GM04503 (cell line): ENCODE data around the gene TRIM65.
"Not testable (repeated sequence)": the region's sequence is repeated elsewhere in the genome, so short reads cannot be mapped to it uniquely, and the experiment has no call there.

Experiments
- DNase-seq: peaks from one replicate; pipeline ENCODE4 v3.0.0-alpha.2; 2012; ENCODE audit warnings: low read depth

TRIM65 gene

DNA sequence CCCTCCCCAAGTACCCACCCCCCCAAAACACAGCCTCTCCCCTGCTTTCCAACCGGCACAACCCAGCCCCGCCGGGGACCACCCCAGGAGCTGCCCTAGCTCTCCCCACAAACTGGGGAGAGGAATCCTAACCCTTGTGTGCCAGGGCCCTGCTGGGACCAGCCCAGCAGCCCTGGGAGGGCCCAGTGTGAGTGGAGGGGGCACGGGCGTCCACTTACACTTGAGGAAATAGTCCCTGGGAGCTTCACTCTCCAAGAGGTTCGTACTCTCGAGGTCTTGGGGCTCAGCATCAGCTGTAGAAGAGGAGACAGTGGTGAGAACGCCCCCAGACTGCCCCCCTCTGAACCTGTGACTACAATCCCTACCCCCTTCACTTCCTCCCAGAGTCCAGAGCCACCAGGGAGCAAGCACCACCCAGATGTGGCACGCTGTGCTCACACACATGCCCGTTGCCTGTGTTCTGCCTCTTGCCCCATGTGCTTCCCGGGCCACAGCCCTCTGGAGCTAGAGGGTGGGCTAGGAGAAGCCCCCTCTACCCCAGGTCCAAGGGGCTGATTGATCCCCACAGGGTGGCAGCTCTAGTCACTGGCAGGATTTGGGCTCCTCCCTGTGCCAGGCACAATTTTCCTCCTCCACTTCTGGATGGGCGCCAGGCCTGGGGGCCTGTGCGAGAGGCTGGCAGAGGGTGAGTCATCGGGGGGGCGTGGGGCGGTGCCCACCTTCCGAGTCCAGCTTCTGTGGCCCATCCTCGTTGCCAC, 21.4 kb downstream of the TRIM65 start:
- DNase-seq, result no peak

DNA sequence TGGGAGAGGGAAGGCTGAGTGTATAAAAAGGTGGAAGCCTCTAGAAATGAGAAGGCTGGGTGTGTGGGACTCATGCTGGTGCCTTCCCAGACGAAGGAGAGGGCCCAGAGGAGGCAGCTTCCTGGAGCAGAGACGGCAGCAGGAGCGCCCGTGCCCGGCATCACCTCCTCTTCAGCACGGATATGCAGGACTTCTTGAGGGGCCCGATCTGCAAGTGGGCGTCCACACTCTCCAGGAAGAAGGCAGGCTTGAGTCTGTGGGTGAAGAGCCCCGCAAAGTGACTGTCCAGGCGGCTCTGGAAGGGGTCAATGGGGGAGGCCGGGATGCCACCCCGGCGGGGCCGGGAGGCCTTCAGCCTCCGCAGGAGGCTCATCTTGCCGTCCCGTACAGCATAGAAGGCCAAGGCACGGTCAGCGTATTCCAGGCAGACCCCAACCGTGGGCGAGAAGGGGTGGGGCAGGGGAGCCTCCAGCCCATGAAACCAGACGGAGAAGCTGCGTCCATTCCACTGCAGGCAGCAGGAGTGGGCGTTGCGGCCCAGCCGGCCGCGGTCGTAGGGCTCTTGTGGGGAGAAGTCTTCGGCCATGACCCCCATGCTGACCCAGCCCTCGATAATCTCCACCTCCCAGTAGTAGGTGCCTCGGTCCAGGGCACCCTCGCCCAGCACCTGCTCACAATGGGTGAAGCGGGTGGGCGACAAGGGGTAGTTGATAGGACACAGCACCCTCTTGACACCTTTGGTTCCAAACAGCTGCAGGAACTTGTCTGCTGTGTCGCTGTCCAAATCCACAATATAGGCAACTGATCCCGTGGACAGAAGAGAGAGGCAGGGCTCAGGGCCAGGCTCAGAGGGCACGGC, 22.2 kb downstream of the TRIM65 start:
- no peak for DNase-seq

DNA sequence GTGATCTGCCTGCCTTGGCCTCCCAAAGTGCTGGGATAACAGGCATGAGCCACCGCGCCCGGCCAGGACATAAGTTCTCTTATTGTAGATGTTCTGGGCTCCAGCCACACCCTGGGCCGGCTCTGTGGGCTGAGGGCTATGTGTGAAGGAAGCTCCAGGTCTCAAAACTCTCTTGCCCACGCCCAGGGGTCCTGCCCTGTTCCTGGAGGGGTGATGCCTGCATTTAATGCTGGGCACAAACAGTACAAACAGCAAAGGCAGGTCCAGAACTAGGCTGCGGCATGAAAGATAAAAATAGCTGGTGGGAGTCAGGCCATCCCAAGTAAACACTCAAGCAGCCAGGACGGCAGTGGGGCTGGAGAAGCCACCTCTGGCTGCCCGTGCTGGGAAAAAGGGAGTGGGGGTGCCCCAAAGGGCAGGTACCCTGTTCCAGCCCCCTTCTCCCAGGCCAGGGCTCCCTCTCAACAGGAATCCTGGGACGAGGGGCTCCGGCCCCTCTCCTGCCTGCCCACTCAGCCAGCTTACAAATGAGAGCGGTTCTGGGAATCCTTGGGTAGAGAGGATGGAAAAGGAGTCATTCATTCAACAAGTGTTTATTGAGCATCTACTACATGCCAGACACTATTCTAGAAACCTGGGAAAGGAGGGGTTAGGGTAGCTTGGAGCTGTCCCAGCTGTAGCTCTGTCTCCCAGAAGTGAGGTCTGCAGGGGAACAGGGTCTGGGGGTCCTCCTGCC, 23.0 kb downstream of the TRIM65 start:
- no peak for DNase-seq

DNA sequence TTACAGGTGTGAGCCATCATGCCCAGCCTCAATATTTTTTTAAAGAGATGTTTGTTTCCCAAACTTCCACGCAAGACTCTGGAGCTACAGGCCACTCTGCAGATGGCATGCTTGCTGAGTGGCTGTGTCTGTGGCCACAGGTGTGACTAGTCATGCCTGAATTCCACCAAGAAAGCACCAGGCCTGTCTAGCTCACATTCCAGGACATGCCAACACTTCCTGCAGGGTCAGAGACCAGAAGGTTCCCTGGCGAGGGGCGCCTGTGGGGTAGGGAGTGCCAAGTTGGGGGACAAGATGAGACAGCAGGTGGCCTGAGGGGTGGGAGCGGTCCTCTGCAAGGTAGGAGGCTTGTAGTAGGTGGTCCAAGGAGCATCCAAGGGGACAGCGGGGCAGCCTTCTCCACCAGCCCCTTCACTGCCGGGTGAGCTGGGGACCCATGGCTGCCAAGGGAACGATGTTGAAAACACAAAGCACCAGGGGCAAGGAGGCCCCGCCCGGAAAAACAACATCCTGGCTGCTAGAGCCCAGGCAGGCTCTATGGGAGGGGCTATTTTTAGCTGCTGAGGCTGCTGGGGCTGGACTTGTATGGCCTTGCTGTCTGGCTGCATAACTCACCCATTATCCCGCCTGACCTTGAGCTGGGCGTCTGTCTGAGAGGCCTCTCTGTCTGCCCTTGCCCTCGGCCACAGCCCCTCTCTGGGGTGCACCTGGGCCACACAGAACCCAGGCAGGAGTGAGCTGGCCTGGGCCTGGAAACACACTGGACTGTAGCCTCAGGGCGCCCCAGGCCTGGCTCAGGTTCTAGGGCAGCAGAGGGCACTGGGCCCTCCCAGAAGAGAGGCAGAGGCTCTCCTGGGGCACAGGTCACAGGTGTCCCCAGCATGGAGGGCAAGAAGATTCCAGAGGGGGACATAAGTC, 24.1 kb downstream of the TRIM65 start:
- no peak for DNase-seq

DNA sequence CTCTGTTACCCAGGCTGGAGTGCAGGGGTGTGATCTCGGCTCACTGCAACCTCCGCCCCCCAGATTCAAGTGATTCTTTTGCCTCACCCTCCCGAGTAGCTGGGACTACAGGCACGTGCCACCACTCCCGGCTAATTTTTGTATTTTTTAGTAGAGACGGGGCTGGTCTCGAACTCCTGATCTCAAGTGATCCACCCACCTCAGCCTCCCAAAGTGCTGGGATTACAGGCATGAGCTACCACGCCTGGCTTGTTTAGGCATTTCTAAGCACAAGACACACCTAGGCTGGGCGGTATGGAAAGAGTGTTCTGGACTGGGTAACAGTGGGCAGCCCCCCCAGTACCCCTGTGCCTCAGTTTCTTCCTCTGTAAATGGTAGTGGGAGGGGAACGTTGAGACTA, 26.5 kb downstream of the TRIM65 start:
- not testable (repeated sequence) for DNase-seq

DNA sequence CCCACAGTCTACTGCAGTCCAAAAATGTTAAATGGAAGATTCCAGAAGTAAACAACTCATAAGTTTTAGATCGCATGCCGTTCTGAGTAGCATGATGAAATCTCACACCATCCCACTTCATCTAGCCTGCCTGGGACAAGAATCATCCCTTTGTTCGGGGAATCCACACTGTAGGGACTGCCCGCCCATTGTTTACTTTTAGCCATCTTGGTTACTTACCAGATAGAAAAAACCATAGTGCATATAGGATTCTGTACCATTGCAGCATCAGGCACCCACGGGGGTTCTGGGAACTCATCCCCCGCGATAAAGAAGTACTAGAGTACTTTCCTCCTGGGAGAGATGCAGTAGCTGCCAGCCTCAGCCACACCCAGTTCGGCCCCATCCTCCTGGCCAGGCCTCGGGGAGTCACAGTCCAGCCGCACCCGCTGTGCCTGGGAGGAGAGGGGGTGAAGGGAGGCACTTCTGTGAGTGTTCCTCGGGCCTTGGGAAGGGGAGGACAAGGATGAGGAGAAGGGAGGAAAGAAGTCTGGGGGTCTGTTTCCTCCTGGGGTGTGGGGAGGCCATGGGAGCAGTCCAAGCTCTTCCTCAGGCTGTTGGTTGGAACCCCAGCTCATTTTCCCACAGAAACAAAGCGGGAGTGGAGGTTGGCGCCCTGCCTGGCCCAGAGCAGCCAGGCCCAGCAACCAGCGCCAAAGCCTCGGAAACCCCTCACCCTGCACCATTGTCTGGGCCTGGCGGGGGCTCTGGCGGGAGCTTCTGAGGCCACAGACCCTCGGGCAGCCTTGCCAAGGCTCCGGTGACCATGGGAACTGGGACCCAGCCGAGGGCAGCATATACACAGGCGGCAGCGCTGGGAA, 27.2 kb downstream of the TRIM65 start:
- DNase-seq, result no peak

DNA sequence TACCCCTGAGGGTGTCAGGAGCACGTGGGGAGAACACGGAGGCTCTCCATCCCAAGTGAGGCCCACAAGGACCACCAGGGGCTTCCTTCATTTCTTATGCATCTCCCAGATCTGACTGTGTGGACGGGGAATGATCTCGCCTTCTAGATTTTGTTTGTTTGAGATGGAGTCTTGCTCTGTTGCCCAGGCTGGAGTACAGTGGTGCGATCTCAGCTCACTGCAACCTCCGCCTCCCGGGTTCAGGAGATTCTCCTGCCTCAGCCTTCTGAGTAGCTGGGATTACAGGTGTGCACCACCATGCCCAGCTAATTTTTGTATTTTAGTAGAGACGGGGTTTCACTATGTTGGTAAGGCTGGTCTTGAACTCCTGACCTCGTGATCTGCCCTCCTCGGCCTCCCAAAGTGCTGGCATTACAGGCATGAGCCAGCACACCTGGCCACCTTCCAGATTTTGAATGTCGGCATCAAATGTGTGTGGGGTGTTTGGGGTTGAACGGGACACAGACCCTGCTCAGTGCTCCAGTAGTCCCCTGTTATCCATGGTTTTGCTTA, 27.9 kb downstream of the TRIM65 start:
- not testable (repeated sequence) for DNase-seq

DNA sequence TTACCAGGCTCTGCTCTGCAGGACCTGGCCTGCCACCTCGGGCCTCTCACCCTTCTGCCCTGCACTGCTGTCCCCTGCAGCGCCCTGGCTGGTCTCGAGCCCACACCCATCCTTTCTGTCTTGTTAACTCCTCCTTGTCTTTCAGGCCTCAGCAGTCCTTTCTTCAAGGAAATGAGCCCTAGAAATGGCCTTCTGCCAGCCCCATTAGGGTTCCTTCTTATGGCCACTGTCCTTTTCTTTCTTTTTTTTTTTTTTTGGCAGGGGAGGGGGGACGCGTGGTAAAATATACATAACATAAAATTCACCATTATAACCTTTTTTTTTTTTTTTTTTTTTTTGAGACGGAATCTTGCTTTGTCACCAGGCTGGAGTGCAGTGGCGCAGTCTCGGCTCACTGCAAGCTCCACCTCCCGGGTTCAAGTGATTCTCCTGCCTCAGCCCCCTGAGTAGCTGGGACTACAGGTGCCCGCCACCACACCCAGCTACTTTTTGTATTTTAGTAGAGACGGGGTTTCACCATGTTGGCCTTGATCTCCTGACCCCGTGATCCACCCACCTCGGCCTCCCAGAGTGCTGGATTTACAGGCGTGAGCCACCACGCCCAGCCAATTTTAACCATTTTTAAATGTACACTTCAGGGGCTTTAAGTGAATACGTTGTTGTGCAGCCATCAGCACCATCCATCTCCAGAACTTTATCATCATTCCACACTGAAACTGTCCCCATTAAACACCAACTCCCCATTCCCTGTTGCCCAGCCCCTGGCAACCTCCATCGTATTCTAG, 31.2 kb downstream of the TRIM65 start:
- DNase-seq, result not testable (repeated sequence)

DNA sequence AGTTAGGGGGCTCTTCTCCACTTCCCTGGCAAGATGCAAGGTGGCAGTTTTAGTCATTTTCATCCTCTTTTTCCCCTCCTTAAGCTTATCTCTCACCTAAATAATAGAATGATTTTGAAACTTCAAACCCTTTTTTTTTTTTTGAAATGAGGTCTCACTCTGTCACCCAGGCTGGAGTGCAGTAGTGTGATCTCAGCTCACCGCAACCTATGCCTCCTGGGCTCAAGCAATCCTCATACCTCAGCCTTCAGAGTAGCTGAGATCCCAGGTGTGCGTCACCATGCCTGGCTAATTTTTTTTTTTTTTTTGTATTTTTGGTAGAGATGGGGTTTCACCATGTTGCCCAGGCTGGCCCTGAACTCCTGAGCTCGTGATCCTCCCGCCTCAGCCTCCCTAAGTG, 31.9 kb downstream of the TRIM65 start:
- DNase-seq, result not testable (repeated sequence)

DNA sequence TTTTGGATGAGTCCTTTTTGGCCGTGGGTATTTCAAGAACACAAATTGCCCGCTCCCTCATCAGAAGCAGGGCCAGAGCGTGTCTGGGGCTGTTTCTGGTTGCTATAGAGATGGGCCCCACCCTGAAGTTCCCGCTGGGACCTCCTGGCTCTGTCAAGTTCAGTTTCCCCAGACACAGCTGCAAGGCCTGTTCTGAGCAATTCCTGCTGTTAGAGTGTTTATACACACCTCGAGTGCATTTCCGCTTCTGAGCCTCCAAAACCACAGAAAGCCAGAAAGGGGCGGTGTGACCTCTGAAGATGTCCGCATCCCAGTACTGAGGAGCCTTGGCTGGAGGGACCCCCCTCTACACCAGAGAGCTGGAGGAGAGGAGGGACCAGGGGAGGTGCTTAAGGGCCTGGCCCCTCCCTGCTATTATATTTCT, 32.3 kb downstream of the TRIM65 start:
- DNase-seq, result no peak

DNA sequence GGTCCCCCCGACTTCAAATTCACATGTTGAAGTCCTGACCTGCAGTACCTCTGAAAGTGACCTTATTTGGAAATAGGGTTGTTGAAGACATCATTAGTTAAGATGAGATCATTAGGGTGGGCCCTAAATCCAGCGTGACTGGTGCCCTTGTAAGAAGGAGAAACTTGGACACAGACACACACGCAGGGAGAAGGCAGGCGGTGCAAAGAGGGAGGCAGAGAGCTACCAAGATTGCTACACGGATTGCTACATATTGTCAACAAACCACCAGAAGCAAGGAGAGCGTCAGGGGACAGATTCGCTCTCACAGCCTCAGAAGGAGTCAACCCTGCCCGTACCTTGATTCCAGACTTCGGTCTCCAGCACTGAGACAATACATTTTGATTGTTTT, 34.8 kb downstream of the TRIM65 start:
- DNase-seq, result no peak

DNA sequence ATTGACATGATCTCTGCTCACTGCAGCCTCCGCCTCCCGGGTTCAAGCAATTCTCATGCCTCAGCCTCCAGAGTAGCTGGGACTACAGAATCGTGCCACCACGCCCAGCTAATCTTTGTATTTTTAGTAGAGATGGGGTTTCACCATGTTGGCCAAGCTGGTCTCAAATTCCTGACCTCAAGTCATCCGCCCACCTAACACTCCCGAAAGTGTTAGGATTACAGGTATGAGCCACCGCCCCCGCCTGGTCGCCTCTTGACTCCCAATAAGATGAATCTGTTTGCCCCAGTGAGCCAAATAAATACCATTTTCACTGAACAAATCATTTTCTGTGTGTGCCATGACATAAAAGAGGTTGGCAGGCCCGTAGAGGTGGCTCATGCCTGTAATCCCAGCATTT, 37.4 kb downstream of the TRIM65 start:
- not testable (repeated sequence) for DNase-seq

DNA sequence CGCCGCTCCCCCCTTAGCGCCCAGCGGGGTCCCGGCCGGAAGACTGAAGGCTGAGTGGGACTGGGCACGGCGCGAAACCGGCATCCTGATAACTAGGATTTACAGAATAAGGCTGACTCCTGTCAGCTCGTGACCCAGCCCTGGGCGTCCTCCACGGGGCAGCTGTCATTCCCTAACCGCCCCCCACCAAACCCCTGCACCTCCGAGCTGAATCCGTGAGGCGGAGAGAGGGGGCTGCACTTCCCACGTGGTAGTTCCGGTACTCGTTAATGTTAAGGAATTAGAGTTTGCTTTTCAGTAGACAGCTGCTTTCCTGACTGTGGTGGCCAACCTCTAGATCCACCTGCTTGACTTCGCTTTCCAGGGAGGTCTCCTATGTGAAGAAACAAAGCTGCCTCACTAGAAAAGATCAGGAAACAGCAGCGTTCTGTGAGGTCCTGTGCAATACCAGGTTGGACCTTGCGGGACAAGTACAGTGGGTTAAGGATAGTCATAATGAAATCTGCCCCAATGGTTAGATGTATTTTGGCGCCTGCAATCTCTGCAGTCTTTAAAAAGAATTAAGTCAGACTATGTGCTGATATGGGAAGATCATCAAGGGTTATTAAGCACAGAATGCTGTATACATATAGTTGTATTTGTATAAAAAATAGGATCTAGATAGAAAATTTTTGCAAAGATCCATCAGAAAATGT, 40.5 kb downstream of the TRIM65 start:
- DNase-seq, result no peak

DNA sequence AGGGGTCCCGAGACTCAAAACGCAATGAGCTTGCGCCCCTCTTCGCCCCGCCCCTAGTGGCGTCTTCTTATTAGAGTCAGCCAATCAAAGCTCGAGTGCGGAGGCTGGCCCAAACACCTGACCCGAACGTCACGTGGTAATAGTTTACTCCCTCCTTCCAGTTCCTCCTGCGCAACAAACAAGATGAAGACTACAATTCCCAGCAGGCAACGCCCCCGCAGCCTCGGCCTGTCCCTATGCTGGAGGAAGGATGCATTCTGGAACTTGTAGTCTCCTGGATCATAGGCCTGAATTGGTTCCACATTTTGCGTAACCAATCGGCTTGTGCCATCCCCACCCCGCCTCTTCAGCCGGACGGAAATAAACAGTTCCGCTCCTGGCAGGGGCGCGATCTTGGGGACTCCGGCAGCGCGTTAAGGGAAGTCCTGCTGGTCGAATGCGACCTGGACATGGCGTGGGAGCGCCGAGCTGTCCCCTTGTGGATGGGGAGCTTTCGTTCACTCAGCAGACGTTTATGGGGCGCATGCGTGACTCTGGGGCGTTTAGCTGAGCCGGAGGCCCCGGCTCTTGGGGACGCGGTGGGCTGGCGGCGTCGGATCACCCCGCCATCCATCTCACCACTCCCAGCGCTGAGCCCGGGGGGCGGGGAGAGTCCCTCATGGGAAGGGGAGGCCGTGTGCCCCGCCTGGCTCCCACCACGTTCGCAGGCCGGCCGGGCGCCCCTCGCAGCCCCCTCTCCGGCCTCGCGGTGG, 41.3 kb downstream of the TRIM65 start, which contains the start of gene WBP2:
WBP2 (minus strand) TSS at position 26 of the 752 bp plus-strand sequence. CDS start 38 bp downstream, outside the sequence.
- DNase-seq, result peak; percentile 99

DNA sequence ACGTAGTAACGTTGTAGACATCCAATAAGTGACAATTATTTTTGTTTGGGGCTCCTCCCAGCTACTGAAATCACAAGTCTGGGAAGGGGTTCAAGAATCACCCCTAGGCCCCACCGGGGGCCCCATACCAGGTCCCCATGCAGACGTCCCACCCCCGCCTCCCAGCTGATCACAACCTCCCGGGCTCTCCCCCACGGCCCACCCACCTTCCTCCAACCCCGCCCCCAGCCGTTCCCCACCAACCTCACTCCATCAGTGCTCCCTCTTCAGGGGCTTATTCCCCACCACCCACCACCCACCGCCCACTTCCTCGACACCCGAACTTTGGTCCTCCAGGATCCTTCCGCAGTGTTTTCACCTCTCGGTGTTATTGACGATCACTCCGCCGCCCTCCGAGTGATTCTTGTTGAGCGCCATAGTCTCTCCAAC, 41.9 kb downstream of the TRIM65 start:
- DNase-seq, result no peak

DNA sequence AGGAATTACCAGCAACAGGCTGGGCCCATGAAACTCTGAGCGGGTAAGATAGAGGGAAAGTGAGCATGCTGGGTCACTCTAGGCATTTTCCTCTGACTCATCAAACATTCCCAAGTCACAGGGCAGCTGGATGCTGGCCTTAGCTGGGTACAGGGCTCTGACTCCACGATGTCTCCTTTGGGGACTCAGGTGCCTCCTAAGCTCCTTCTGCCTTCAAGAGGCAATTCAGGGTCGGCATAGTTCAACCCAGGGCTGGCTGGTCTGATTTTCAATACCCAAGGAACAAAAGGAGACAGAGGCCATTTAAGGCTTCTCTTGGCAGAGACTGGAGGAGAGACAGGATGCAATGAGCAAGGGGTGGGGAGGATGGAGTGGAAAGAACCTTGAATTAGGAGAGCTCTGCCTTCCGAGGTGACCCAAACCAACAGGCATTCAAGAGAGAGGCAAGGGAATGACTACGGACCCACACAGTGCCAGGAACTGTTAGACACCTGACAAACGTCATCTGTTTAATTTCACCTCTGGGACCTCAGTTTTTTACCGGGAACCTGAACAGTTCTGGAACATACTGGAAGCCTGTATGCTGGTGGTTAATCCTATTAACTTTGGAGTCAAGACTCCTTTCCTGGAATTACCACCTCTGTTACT, 42.5 kb downstream of the TRIM65 start:
- no peak for DNase-seq

DNA sequence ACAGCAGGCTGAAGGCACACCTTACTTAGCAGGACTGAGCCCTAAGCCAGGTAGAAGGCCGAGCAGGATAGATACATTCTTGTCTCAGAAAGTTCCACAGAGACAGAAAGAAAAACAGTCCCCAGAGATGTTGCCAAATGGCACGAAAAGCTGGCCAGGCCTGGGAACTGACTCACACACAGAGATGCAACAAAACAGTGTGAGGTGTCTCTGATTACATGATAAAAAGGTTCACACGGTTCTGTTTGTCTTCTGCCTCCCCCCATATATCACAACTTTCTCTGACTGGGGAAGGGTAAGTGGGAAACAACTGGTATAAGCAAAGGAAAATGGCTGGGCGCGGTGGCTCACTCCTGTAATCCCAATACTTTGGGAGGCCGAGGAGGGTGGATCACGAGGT, 43.3 kb downstream of the TRIM65 start:
- no peak for DNase-seq

DNA sequence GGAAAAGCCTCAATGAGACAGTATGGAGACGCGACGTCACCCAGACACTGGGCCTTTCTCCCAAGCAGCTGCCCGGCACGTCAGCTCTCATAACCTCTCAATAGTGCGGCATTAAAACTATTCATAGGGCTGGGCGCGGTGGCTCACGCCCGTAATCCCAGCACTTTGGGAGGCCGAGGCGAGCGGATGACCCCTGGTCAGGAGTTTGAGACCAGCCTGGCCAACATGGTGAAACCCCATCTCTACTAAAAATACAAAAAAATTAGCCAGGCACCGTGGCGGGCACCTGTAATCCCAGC, 45.1 kb downstream of the TRIM65 start:
- not testable (repeated sequence) for DNase-seq
